Measurements from ENCODE around the gene REV3L.

- TF ChIP-seq CTCF (IDR thresholded peaks at IDR 0.05; ENCODE audit: control extremely low read depth in 1 of 3, insufficient read depth in 1 of 3, low read depth in 1 of 3, low read length in 3 of 3) (no peak), RAD21 (IDR thresholded peaks at IDR 0.05 in 1 of 2, conservative IDR thresholded peaks at IDR 0.05 in 1 of 2; ENCODE audit: low read depth in 2 of 2, low read length in 2 of 2) (no peak; a peak in 1 of 4 replicates), RNF2 (IDR thresholded peaks at IDR 0.05; ENCODE audit: borderline replicate concordance, low read depth, low read length, missing control alignments, poor library complexity, severe bottlenecking) (no peak), ATF2 (IDR thresholded peaks at IDR 0.05; ENCODE audit: low read length) (no peak), TBP (IDR thresholded peaks at IDR 0.05; ENCODE audit: low read depth, low read length) (no peak; the same call in 1 of the 2 replicates), ATF3 (IDR thresholded peaks at IDR 0.05; ENCODE audit: insufficient read depth, low read depth, low read length) (no peak), JUN (IDR thresholded peaks at IDR 0.05; ENCODE audit: low read depth, low read length) (no peak), SIN3A (conservative IDR thresholded peaks at IDR 0.05 in 1 of 2, IDR thresholded peaks at IDR 0.05 in 1 of 2; ENCODE audit: low read depth in 1 of 2, low read length in 2 of 2) (peak; percentile 37 to 80; a peak in 2 of 4 replicates), PHF8 (conservative IDR thresholded peaks at IDR 0.05; ENCODE audit: low read depth, low read length) (no peak; the same call in none of the 2 replicates), ZNF274 (IDR thresholded peaks at IDR 0.05; ENCODE audit: borderline replicate concordance, extremely low read depth, low read length) (no peak), CEBPB (IDR thresholded peaks at IDR 0.05; ENCODE audit: low read depth, low read length) (no peak), SUZ12 (IDR thresholded peaks at IDR 0.05; ENCODE audit: low read length) (no peak)
These were observed 966 bp upstream of the REV3L start for GRCh38 chr6:111483736-111484632.

All from H1 (cell line).